NCI-H1048 (cell line): ENCODE measurements around the gene CKMT1A.

ENCODE experiments used
- DNase-seq: peaks from one replicate; lab custom pipeline; 2025; lab: John Stamatoyannopoulos, UW

The CKMT1A gene

GRCh38 chr15:43748376-43748775 is 54.7 kb downstream of the CKMT1A start:
- no peak for DNase-seq
